A172 (cell line): Measurements from ENCODE around the gene VEGFB. TPM values are rescaled to one million over a fixed set of nuclear protein-coding genes. Genes with fewer than 3 reads are reported as not detected.
A peak's percentile ranks its signal among the peaks of the same experiment; 100 is the strongest.

Experiments
- DNase-seq: peaks from one replicate; pipeline ENCODE4 v3.0.0-alpha.2; 2015; ENCODE audit warnings: low spot score
- total RNA-seq: library from RNA; depleted of rRNA; stranded (reverse); fragments of >200 nt; shearing (Covaris generic); gene quantifications from 2 replicates; pipeline ENCODE4 v1.2.3, GENCODE V29; 2014

Gene VEGFB
- total RNA-seq, 1 experiment from 2014 or later: 33.0 TPM

- DNase-seq: no peak
Observed at GRCh38 chr11:64211181-64211872, 23.1 kb upstream of the VEGFB start.

GRCh38 chr11:64216879-64217278 lies 17.5 kb upstream of the VEGFB start:
- no peak for DNase-seq

DNA sequence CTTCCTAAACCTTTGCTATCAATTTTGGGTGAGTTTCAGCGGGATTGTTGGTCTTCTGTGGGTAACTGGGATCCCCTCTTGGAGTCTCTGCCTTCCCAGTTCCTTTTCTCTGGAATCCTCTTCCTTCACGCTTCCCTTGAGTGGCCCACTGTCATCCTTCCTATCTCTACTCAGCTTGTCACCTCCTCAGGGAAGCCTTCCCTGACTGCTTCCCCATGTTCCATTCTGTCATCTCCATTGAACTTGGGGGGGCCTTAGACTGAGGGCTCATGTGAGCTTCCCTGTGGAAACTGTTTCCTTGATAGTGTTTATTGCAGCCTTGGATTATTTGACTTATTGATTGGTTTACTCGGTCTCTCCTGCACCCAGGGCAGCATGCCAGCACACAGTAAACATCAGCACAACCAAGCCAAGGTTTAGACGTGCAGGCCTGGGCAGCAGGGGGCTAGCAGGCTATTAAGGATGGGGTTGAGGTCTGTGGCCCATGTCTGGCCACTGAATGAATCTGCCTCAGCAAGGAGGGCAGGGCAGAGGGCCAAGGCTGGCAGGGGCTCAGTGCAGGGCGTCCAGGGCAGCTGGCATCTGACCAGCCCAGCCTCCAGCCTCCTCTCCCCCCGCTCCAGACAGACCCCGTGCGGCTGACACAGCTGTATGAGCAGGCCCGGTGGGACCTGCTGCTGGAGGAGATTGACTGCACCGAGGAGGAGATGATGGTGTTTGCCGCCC lies 15.6 kb upstream of the VEGFB start:
- no peak for DNase-seq

DNA sequence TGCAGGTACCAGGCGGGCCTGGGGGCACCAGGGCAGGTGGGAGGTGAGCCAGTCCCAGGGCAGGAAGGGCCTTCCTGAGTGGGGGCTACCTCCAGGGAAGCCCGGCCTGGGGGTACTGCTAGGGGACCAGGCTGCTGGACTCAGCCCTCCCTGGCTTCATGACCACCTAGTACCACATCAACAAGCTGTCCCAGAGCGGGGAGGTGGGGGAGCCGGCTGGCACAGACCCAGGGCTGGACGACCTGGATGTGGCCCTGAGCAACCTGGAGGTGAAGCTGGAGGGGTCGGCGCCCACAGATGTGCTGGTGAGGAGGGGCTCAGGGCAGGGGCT lies 15.1 kb upstream of the VEGFB start:
- no peak for DNase-seq

- DNase-seq: no peak
Observed at GRCh38 chr11:64219755-64220154, 14.6 kb upstream of the VEGFB start.

DNA sequence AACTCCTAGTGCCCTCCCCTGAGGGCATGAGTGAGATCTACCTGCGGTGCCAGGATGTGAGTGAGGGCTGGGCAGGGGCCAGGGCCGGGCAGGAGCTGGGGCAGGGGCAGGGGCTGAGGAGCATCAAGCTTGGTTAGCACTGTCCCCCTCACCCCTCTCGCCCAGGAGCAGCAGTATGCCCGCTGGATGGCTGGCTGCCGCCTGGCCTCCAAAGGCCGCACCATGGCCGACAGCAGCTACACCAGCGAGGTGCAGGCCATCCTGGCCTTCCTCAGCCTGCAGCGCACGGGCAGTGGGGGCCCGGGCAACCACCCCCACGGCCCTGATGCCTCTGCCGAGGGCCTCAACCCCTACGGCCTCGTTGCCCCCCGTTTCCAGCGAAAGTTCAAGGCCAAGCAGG lies 14.1 kb upstream of the VEGFB start:
- DNase-seq: no peak

- DNase-seq: no peak
Observed at GRCh38 chr11:64220798-64221197, 13.6 kb upstream of the VEGFB start.

GRCh38 chr11:64222651-64223000 lies 11.8 kb upstream of the VEGFB start:
- DNase-seq: no peak

GRCh38 chr11:64223001-64223651 lies 11.3 kb upstream of the VEGFB start:
- DNase-seq: no peak

DNA sequence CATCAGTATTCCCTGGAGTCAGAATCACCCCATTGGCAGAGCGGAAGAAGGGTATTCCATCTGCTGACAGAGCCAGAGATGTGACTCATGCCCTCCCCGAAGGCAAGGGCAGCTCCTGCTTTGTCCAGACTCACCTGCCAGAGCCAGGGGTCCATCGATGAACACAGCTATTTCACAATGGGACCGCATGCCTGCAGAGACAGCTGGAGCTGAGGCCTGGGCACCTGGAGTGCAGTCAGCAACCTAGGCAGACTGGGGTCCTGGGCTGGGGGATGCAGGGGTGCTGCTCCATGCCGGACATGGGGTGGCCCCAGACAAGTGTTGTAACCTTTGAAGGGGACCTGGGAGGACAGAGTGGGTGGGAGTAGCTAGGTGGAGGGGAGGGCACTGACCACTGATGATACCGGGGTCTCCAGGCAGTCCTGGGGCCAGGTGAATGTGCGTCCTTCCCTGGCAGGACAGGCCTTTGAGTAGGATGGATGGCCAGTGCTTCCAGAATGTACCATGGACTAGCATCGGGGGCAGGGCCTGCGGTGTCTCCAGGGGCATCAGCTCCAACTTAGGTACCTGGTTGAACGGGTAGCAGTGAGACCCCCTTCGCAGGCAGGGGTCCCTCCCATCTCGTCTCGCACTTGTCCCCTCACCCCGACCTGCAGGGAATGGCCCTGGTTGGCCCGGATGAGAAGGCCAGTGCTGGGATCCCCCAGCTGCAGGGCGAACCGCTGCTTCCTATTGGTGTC lies 10.1 kb upstream of the VEGFB start:
- DNase-seq: peak; percentile 79

DNA sequence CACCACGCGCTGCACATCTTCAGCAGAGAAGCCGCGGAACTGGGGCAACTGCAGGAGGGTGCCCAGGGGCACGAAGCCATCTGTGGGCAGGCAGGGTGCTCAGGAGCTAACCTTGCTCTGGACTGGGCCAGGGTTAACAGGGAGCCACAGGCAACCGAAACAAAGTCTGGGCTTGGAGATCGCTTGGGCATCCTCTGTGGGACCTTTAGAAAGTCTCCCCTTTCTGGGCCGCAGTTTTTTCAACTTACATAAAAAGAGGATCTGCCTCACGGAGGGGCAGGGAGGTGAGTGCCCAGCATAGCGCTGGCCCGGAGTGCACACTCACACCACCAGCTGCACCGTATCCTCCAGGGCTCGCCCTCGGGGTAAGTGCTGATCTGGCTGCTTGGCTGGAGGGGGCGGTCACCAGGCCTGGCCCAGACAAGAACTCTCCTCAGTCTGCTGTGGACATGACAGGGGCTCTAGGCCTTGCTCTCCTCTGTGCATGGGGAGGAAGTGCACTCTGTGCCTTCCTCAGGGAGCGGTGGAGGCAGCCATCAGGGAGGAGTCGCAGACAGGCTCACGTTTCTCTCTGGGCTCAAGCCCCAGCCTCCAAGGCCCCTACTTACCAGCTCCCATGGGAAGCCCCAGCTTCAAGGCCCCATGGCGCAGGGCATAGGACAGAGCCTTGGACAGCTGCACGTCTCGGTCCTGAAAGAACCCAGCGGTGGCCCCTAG lies 9.3 kb upstream of the VEGFB start:
- no peak for DNase-seq

DNA sequence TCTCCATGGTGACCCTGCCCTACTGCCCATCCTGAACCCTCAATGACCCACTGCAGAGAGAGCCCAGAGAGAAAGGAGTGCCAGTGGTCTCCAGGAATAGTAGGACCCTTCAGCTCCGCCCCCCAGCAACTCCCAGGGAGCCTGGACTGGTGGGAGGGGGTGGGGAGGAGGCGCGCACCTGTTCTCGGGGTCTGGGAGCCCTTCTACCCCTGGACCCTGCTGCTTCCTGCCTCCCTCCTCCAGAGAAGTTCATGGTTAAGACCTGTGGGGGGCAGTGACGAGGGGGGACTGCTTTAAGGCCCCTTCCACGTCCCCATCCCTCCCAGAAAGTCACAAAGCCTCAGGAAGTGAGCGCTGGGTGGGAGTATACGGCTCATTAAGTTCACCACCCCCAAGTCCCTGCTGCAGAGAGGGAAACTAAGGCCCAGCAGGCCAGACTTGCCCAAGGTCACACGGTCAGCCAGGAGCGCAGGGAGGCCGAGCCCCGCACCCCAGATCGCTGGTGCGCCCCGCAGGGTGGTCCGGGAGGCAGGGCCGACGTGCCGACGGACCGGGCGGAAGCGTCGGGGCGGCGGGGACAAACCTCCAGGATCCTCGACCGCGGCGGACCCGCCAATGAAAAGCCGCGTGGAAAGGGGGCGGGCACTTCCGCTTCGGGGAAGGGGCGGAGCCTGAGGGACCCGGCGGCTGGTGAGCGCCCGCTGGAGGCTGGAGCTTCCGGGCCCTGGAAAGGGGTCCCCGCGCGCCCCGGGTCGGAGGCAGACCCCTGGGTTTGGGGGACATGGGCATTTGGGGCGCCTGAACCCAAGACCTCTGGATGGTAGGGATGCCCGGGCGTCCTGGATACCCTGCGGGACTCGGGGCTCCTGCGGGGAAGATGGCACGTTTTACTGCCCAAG lies 8.5 kb upstream of the VEGFB start, which contains the start of the genes NUDT22 and TRPT1:
NUDT22 (plus strand) TSS at position 667 of the 899 bp plus-strand sequence. CDS start 379 bp downstream, outside the sequence.
TRPT1 (minus strand) TSS at position 579 of the 899 bp plus-strand sequence; CDS start at position 253, 326 bp downstream.
- peak; percentile 57 for DNase-seq

- DNase-seq: no peak
Observed at GRCh38 chr11:64226507-64227051, 7.8 kb upstream of the VEGFB start.

DNA sequence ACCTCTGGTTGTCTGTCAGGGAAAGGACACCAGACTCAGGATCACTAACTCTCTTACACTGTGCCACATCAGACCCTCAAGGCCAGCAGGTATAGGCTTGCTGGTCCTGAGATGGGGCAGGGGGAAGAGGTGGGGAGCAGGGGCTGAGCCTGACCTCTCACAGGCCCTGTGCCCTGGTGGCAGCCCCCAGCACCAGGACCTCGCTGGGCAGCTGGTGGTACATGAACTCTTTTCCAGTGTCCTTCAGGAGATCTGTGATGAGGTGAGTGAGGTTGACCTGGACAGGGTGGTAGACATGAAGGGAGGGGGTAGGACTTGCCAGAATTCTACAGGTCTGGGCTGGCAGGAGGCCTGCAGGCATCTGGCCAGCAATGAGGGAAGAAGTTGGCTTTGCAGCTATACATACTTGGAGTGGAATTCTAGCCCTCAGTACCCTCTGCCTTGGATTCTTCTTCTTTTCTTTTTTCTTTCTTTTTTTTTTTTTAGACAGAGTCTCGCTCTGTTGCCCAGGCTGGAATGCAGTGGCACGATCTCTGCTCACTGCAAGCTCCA lies 6.9 kb upstream of the VEGFB start:
- no peak for DNase-seq

DNA sequence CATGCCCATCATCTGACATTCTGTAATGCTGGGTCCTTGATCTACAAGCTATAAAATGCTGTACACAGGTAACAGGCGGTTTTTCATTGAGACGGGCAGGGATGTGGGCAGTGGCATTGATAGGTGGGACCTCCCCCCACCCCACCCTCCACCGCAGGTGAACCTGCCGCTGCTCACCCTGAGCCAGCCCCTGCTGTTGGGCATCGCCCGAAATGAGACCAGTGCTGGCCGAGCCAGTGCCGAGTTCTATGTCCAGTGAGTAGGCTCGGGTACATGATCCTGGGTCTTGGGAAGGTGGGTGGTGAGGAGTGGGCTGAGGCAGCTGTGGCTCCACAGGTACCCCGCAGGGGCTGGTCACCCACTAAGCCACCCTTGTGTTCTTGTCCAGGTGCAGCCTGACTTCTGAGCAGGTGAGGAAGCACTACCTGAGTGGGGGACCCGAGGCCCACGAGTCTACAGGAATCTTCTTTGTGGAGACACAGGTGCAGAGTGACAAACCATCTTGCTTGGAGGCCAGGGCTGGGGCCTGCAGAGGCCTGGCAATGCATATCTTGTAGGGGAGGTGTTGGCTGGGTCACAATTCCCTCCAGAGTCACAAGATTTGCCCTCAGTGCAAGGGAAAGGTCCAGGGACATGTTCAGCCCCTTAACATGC lies 5.2 kb upstream of the VEGFB start:
- no peak for DNase-seq

DNA sequence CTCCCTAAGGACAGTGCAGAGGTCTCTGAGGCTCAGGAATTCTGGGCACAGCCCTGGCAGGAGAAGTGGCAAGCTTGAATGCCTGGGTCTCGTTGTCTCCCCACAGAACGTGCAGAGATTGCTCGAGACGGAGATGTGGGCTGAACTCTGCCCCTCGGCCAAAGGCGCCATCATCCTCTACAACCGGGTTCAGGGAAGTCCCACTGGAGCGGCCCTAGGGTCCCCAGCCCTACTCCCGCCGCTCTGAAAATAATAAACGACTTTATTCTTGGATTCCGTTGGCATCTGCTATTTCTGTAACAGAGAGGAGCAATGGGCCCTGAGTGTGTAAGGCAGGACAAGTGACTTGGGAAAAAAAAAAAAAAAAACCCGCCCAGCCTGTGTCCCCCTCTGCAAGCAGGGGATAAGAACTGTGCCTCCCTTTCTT lies 4.6 kb upstream of the VEGFB start:
- DNase-seq: no peak

DNA sequence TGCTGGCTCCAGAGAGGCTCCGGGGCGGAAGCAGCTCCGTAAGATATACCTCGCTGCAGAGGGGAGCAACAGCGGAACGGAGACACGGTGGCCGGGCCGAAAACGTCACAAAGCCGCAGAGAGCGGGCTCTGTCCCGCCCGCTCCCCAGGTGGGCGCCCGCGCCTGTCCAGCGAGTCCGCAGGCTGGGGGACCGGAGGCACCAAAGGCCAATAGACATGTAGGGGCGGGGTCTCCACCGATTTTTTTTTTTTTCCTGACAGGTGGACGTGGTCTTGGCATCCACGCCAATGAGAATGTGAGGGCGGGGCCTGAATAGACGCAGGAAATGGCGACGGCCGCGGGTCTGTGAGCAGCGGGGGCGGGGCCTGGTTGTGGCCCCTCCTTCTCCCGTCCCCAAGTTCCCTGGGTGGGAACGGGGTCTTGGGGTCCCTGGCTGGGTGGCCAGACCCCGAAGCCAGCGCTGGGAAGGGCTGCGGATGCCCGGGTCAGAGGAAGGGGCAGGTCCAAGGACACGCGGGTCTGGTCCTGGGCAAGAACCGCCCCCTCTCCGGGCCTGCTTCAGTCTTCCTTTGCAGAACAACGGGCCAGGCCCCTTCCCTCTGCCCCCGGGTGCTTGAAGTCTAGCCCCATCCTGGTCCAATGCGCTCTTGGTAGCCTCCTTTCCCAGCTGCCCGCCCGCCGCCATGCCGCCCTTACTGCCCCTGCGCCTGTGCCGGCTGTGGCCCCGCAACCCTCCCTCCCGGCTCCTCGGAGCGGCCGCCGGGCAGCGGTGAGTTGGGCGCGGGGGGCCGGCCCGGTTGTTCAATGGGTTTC lies 4.0 kb upstream of the VEGFB start, which contains the start of gene DNAJC4:
DNAJC4 (plus strand) TSS at position 378 of the 814 bp plus-strand sequence; CDS start at position 685, 307 bp downstream.
- peak; percentile 84 for DNase-seq

GRCh38 chr11:64230985-64231365 lies 3.4 kb upstream of the VEGFB start:
- DNase-seq: no peak
